Uterus (tissue), 2 donors: ENCODE data around the gene REEP3.

Source experiments
- POLR2A ChIP-seq, 2 donors: fragments of 450-650 bp; IDR thresholded peaks; one replicate each; pipeline ENCODE4 v1.6.1; 2016; ENCODE audit warnings: antibody characterized with exemption in 2 of 2, mild to moderate bottlenecking in 1 of 2, moderate library complexity in 1 of 2
- TF ChIP-seq, protein P1 (sequence below), 4 experiments: fragments of 200-600 bp in 2 of 4; fragments of 450-650 bp in 2 of 4; sonication (generic) in 2 of 4; IDR thresholded peaks; one replicate each; pipeline ENCODE4 v1.5.1; 2016 to 2019; ENCODE audit warnings: antibody characterized with exemption in 4 of 4, mild to moderate bottlenecking in 2 of 4, moderate library complexity in 1 of 4

DNA sequence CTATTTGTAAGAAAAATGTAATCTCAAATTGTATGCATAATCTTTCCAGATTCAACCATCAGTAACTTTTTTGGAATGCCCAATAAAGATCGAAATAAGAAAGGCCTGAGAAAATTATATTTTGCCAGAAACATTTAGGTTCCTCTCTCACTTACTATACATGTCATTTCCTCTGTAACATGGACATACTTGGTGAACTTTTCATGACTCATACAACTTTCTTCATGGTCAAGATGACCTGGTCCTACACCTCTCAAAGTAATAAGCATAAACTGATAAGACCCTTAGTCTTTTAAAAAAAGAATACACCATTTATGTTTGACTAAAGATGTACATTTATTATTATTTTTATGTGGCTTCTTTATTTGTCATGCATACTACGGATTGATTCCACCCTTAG, 125.3 kb downstream of the REEP3 start:
- TF ChIP-seq POLR2A (IDR thresholded peaks at IDR 0.05): no peak
- TF ChIP-seq, protein P1, sequence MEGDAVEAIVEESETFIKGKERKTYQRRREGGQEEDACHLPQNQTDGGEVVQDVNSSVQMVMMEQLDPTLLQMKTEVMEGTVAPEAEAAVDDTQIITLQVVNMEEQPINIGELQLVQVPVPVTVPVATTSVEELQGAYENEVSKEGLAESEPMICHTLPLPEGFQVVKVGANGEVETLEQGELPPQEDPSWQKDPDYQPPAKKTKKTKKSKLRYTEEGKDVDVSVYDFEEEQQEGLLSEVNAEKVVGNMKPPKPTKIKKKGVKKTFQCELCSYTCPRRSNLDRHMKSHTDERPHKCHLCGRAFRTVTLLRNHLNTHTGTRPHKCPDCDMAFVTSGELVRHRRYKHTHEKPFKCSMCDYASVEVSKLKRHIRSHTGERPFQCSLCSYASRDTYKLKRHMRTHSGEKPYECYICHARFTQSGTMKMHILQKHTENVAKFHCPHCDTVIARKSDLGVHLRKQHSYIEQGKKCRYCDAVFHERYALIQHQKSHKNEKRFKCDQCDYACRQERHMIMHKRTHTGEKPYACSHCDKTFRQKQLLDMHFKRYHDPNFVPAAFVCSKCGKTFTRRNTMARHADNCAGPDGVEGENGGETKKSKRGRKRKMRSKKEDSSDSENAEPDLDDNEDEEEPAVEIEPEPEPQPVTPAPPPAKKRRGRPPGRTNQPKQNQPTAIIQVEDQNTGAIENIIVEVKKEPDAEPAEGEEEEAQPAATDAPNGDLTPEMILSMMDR (IDR thresholded peaks at IDR 0.05): no peak
